Peyer's patch (tissue), 4 donors: ENCODE data around the gene TRIO. TPM values are rescaled to one million over a fixed set of nuclear protein-coding genes. Genes with fewer than 3 reads are reported as not detected.

Experiments used
- DNase-seq, 3 donors: peaks; one replicate each; pipeline ENCODE4 v3.0.0-alpha.2; 2017 to 2019
- H3K27ac ChIP-seq, 4 donors: fragments of 200-600 bp; sonication (generic); one replicate each; pipeline ENCODE4 v1.5.1; 2016 to 2019
- H3K27me3 ChIP-seq, 2 donors: fragments of 200-600 bp; sonication (generic); one replicate each; pipeline ENCODE4 v1.5.1; 2019
- H3K36me3 ChIP-seq, 3 donors: fragments of 200-600 bp; sonication (generic); one replicate each; pipeline ENCODE4 v1.5.1; 2016 to 2019
- H3K4me1 ChIP-seq, 4 donors: fragments of 200-600 bp; sonication (generic); one replicate each; pipeline ENCODE4 v1.5.1; 2016 to 2019
- H3K4me3 ChIP-seq, 4 donors: fragments of 200-600 bp; sonication (generic); 1 replicate in 3 of 4; 2 replicates in 1 of 4; pipeline ENCODE4 v1.5.1; 2016 to 2019; ENCODE audit warnings: mild to moderate bottlenecking in 1 of 4
- H3K9me3 ChIP-seq, 4 donors: fragments of 200-600 bp; sonication (generic); one replicate each; pipeline ENCODE4 v1.5.1; 2016 to 2019; ENCODE audit warnings: mild to moderate bottlenecking in 1 of 4
- CTCF ChIP-seq, 6 experiments: fragments of 450-650 bp in 4 of 6; fragments of 200-600 bp in 2 of 6; sonication (generic) in 1 of 6; IDR thresholded peaks; one replicate each; pipeline ENCODE4 v1.5.1; 2017 to 2019; ENCODE audit warnings: antibody characterized with exemption in 6 of 6, mild to moderate bottlenecking in 3 of 6, moderate library complexity in 1 of 6
- POLR2A ChIP-seq, 2 donors: fragments of 450-650 bp; IDR thresholded peaks; one replicate each; pipeline ENCODE4 v1.5.1; 2017; ENCODE audit warnings: antibody characterized with exemption in 2 of 2, mild to moderate bottlenecking in 2 of 2, moderate library complexity in 2 of 2
- total RNA-seq, 4 donors: library from RNA; depleted of rRNA; stranded (reverse); fragments of >200 nt; gene quantifications; one replicate each; pipeline ENCODE4 v1.1.0, GENCODE V29; 2016

TRIO gene
- total RNA-seq, 4 donors from 2014 or later: 171 to 456 (median 340) TPM

GRCh38 chr5:14218011-14218410 lies 74.9 kb downstream of the TRIO start:
- TF ChIP-seq POLR2A (IDR thresholded peaks at IDR 0.05) (no peak), CTCF (IDR thresholded peaks at IDR 0.05) (no peak)
- no peak for DNase-seq
- Histone ChIP-seq H3K4me3 (no peak overlapping the region), H3K27me3 (no peaks in the 10 kb centered on the region), H3K36me3 (no peaks in the 10 kb centered on the region), H3K4me1 (peaks cover 0 to 67% (median 11%) of the 10 kb centered on the region in 4 donors), H3K27ac (peak overlapping the region in 1 of 4 donors; percentile 59), H3K9me3 (no peaks in the 10 kb centered on the region)

GRCh38 chr5:14218480-14218879 lies 75.3 kb downstream of the TRIO start:
- Histone ChIP-seq H3K4me1 (peaks cover 0 to 66% (median 11%) of the 10 kb centered on the region in 4 donors), H3K27me3 (no peaks in the 10 kb centered on the region), H3K36me3 (no peaks in the 10 kb centered on the region), H3K27ac (peak overlapping the region in 3 of 4 donors; percentile 57 to 59 (median 57)), H3K9me3 (no peaks in the 10 kb centered on the region), H3K4me3 (no peak overlapping the region)
- TF ChIP-seq POLR2A (IDR thresholded peaks at IDR 0.05) (no peak), CTCF (IDR thresholded peaks at IDR 0.05) (no peak)
- DNase-seq: no peak

- no peak for DNase-seq
- no peaks in the 10 kb centered on the region for H3K27me3 ChIP-seq
- no peak for TF ChIP-seq POLR2A (IDR thresholded peaks at IDR 0.05)
- TF ChIP-seq CTCF (IDR thresholded peaks at IDR 0.05): no peak
- peaks cover 0 to 61% (median 11%) of the 10 kb centered on the region in 4 donors for H3K4me1 ChIP-seq
- no peaks in the 10 kb centered on the region for H3K9me3 ChIP-seq
- H3K27ac ChIP-seq: peak overlapping the region in 3 of 4 donors; percentile 57 to 62 (median 59)
- no peaks in the 10 kb centered on the region for H3K36me3 ChIP-seq
- H3K4me3 ChIP-seq: no peak overlapping the region
Measured at GRCh38 chr5:14218897-14219573, 75.9 kb downstream of the TRIO start.

- no peak for DNase-seq
- Histone ChIP-seq H3K36me3 (no peaks in the 10 kb centered on the region), H3K27me3 (no peaks in the 10 kb centered on the region), H3K27ac (peak overlapping the region in 2 of 4 donors; percentile 59 to 62), H3K4me1 (peaks cover 0 to 54% (median 11%) of the 10 kb centered on the region in 4 donors), H3K9me3 (no peaks in the 10 kb centered on the region), H3K4me3 (no peak overlapping the region)
- no peak for TF ChIP-seq POLR2A (IDR thresholded peaks at IDR 0.05)
- TF ChIP-seq CTCF (IDR thresholded peaks at IDR 0.05): no peak
Measured at GRCh38 chr5:14219800-14220512, 76.8 kb downstream of the TRIO start.

- TF ChIP-seq POLR2A (IDR thresholded peaks at IDR 0.05) (no peak), CTCF (IDR thresholded peaks at IDR 0.05) (no peak)
- DNase-seq: no peak
- H3K27ac ChIP-seq: peak overlapping the region in 1 of 4 donors; percentile 51
- H3K9me3 ChIP-seq: no peaks in the 10 kb centered on the region
- peaks cover 0 to 54% (median 11%) of the 10 kb centered on the region in 4 donors for H3K4me1 ChIP-seq
- H3K27me3 ChIP-seq: no peaks in the 10 kb centered on the region
- H3K4me3 ChIP-seq: no peak overlapping the region
- no peaks in the 10 kb centered on the region for H3K36me3 ChIP-seq
Measured at GRCh38 chr5:14220642-14221041, 77.5 kb downstream of the TRIO start.
